HepG2 (cell line): ENCODE results near the gene IFT122. TPM values are rescaled to one million over a fixed set of nuclear protein-coding genes. Genes with fewer than 3 reads are reported as not detected.
A peak's percentile ranks its signal among the peaks of the same experiment; 100 is the strongest.

Experiments
- ATAC-seq: fragments of 200-7000 bp; cut with Tn5 transposase; 3 replicates; pipeline ENCODE4 v1.9.1; 2020; ENCODE audit warnings: mild to moderate bottlenecking, moderate library complexity
- BruUV-seq: library from RNA; stranded (reverse); fragments of 400-500 nt; replicated peaks from 2 replicates; lab custom pipeline; 2021; lab: Mats Ljungman, UMichigan
- CTCF ChIA-PET: fragments of 300-600 bp; formaldehyde crosslinking; extraction: SDS; loops from one replicate; lab custom pipeline; 2021; ENCODE audit warnings: low total read pairs, inconsistent platforms, low intra/inter-chr PET ratio; lab: Yijun Ruan, JAX
- POLR2A ChIA-PET: fragments of 350-600 bp; sonication (Branson Sonifier 250); formaldehyde crosslinking; loops from one replicate; lab custom pipeline; 2020; ENCODE audit warnings: antibody characterized with exemption, inconsistent platforms; lab: Yijun Ruan, JAX
- DNase-seq: peaks from one replicate; pipeline ENCODE4 v3.0.0-alpha.2; 2015; ENCODE audit warnings: low spot score
- FAIRE-seq: peaks from 3 replicates; lab custom pipeline; 2011; peaks lifted over from hg19 to GRCh38; lab: Jason Lieb, UNC
- H2AFZ ChIP-seq: one replicate; pipeline ENCODE4 v1.6.1; 2011; ENCODE audit warnings: low read length, inconsistent platforms
- H3K27ac ChIP-seq: fragments of 300-600 bp; 3 replicates; pipeline ENCODE4 v1.8.0; 2011; ENCODE audit warnings: mixed run types, mild to moderate bottlenecking, mixed read lengths, low read length, inconsistent platforms; ENCODE audit not compliant: insufficient read depth; ENCODE audit errors: extremely low read length
- H3K27me3 ChIP-seq, 2 experiments: fragments of 200-600 bp in 1 of 2; 2 replicates in 1 of 2; 3 replicates in 1 of 2; pipeline versions ENCODE4 v1.6.0 to v1.8.0; 2011; ENCODE audit warnings: low read length in 2 of 2, mild to moderate bottlenecking in 2 of 2, moderate library complexity in 2 of 2, inconsistent platforms in 1 of 2; ENCODE audit not compliant: insufficient read depth in 2 of 2, control insufficient read depth in 1 of 2
- H3K36me3 ChIP-seq, 2 experiments: fragments of 200-600 bp in 1 of 2; replicated peaks in 1 of 2; 2 replicates in 1 of 2; 3 replicates in 1 of 2; pipeline versions ENCODE4 v1.5.1 to v1.8.0; 2011; ENCODE audit warnings: low read length in 2 of 2, inconsistent platforms in 1 of 2; ENCODE audit not compliant: insufficient read depth in 2 of 2, control insufficient read depth in 1 of 2
- H3K4me1 ChIP-seq: 2 replicates; pipeline ENCODE4 v1.5.1; 2012; ENCODE audit warnings: low read length, inconsistent platforms; ENCODE audit not compliant: insufficient read depth
- H3K4me2 ChIP-seq: 2 replicates; pipeline ENCODE4 v1.6.0; 2011; ENCODE audit warnings: low read depth, low read length, inconsistent platforms
- H3K4me3 ChIP-seq, 3 experiments: fragments of 200-600 bp in 1 of 3; sonication (generic), shearing (Covaris generic) in 1 of 3; replicated peaks in 1 of 3; 2 replicates each; pipeline ENCODE4 v1.5.1; 2011 to 2016; ENCODE audit warnings: low read length in 3 of 3, inconsistent platforms in 2 of 3, low read depth in 2 of 3, mild to moderate bottlenecking in 2 of 3, control low read depth in 1 of 3, mixed read lengths in 1 of 3; ENCODE audit not compliant: insufficient read depth in 1 of 3
- H3K79me2 ChIP-seq: one replicate; pipeline ENCODE4 v1.6.1; 2011; ENCODE audit warnings: low read length, inconsistent platforms; ENCODE audit not compliant: insufficient read depth
- H3K9ac ChIP-seq: 2 replicates; pipeline ENCODE4 v1.6.0; 2011; ENCODE audit warnings: mild to moderate bottlenecking, low read depth, low read length, inconsistent platforms; ENCODE audit not compliant: insufficient read depth
- H3K9me3 ChIP-seq: 2 replicates; pipeline ENCODE4 v1.5.1; 2012; ENCODE audit warnings: mild to moderate bottlenecking, low read length
- H4K20me1 ChIP-seq: 2 replicates; pipeline ENCODE4 v1.6.0; 2011; ENCODE audit warnings: inconsistent platforms, mild to moderate bottlenecking, low read length, moderate library complexity; ENCODE audit not compliant: insufficient read depth
- HNF4A ChIP-seq: sonication (generic); formaldehyde crosslinking; IDR thresholded peaks from 2 replicates; pipeline ENCODE4 v1.4.0; 2020; ENCODE audit warnings: missing genetic modification reagents
- ONECUT2 ChIP-seq: sonication (generic); formaldehyde crosslinking; IDR thresholded peaks from 2 replicates; pipeline ENCODE4 v1.4.0; 2020; ENCODE audit warnings: missing genetic modification reagents
- SOX6 ChIP-seq, 2 experiments: fragments of 450-650 bp in 1 of 2; sonication (generic) in 1 of 2; formaldehyde crosslinking in 1 of 2; IDR thresholded peaks; 2 replicates each; pipeline versions ENCODE4 v1.4.0 to v1.6.1; 2017 to 2020; ENCODE audit warnings: antibody characterized with exemption in 1 of 2, mild to moderate bottlenecking in 1 of 2, missing genetic modification reagents in 1 of 2
- ZBTB7B ChIP-seq: sonication (generic); formaldehyde crosslinking; IDR thresholded peaks from 2 replicates; pipeline ENCODE4 v1.4.0; 2020; ENCODE audit warnings: missing genetic modification reagents
- ZFP36L1 ChIP-seq: sonication (generic); formaldehyde crosslinking; IDR thresholded peaks from 2 replicates; pipeline ENCODE4 v1.8.0; 2022; ENCODE audit warnings: mild to moderate bottlenecking, missing genetic modification reagents, moderate library complexity
- WGBS: methylation state at CpG from one replicate; pipeline ENCODE4 v1.1.6; 2017; ENCODE audit warnings: low lambda C conversion rate; 5-methylcytosine and 5-hydroxymethylcytosine counted together
- in situ Hi-C: cut with HindIII; loops from 2 replicates; pipeline ENCODE4 v1.10.0; 2017; ENCODE audit warnings: low pct_unique_long_range_greater_than_20kb; ENCODE audit not compliant: extremely low pct_ligation_motif_present
- intact Hi-C: fragments of 100-400 bp; cut with micrococcal nuclease; formaldehyde crosslinking; loops from one replicate; pipeline ENCODE4 v1.10.0; 2022; ENCODE audit not compliant: unreplicated experiment
- polyA plus RNA-seq, 8 experiments: library from polyadenylated mRNA; depleted of rRNA in 3 of 8; stranded (reverse) in 7 of 8; unstranded in 1 of 8; fragments of >200 nt; fragmentation: Illumina TruSeq in 4 of 8; extraction: Trizol in 4 of 8; gene quantifications; 2 replicates each; pipeline versions ENCODE4 v1.2.1 to v1.2.3, GENCODE V29; 2011 to 2016; ENCODE audit warnings: low read depth in 4 of 8, missing spikeins in 1 of 8, mixed read lengths in 1 of 8; ENCODE audit not compliant: insufficient read depth in 1 of 8
- total RNA-seq, 5 experiments: library from RNA; depleted of rRNA; stranded (reverse); fragments of >200 nt; fragmentation: Illumina TruSeq; extraction: Trizol; gene quantifications; 2 replicates each; pipeline ENCODE4 v1.2.3, GENCODE V29; 2016; ENCODE audit warnings: low read depth in 1 of 5
- TF ChIP-seq, protein P1 (sequence below): sonication (generic); formaldehyde crosslinking; IDR thresholded peaks from 2 replicates; pipeline ENCODE4 v1.5.1; 2020; ENCODE audit warnings: missing genetic modification reagents, mild to moderate bottlenecking, borderline replicate concordance
- TF ChIP-seq, protein P2 (sequence below): sonication (generic); formaldehyde crosslinking; IDR thresholded peaks from 2 replicates; pipeline ENCODE4 v1.9.0; 2021; ENCODE audit warnings: missing genetic modification reagents, mild to moderate bottlenecking, borderline replicate concordance
- TF ChIP-seq, protein P3 (sequence below): sonication (generic); formaldehyde crosslinking; IDR thresholded peaks from 2 replicates; pipeline ENCODE4 v1.5.0; 2020; ENCODE audit warnings: mild to moderate bottlenecking, missing genetic modification reagents, borderline replicate concordance

The IFT122 gene
- total and polyA plus RNA-seq, 2 of the 13 experiments (the other 11 are each of a cell fraction or from before 2014, with no cell fraction given) = 10.1 to 10.3 TPM

DNA sequence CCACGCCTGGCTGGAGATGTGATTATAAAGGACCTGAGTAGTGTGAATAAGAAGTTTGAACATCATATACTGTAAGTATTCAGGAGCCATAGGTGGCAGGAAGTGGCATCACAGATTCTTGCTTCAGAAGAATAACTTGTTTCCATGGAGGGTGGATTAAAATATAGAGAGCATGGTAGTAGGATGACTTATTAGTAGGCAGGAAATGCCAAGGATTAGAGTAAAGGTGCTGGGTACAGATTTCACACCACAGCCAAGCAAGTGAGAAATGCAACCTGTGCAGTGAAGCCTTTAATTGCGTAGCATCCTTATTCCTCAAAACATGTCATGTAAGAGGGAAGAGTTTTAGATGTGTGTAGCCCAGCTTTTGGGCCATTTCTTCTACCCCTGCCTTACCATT, 30.8 kb downstream of the IFT122 start:
- WGBS = 95% methylated on average over 2 of the region's 2 CpGs
- CTCF ChIA-PET = no interaction called here

DNA sequence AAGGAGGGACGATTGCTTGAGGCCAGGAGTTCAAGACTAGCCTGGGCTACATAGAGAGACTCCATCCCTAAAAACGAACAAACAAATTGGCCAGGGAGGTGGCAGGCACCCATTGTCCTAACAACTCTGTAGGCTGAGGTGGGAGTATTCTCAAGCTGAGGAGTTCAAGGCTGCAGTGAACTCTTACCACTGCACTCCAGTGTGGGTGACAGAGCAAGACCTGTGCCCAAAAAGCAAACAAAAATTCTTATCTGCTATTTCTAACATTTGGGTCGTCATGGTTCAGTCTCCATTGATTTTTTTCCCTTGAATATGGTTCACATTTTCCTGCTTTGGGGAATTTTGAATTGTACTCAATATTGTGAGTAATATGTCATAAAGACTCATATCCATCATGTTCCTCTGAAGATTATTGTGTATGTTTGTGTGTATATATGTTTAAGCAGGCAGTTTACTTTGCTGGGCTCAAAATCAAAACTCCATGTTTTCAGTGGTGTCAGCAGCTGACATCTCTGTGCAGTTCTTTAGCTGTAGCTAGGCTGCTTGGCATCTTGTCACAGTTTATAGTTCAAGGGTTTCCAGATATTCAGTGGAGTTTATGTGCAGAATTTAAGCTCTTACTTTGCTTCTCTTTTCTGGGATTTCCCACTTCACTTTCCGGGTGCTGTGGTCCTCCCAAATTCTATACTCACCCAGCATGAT, 33.2 kb downstream of the IFT122 start:
- ATAC-seq (peak; percentile 62), DNase-seq (peak; percentile 48), FAIRE-seq (peak; percentile 80)
- H3K27me3 ChIP-seq = no peaks in the 10 kb centered on the region
- H4K20me1 ChIP-seq = no peaks in the 10 kb centered on the region
- no peaks in the 10 kb centered on the region for H3K9me3 ChIP-seq
- intact Hi-C loops (no loop called here), in situ Hi-C loops (no loop called here)
- CTCF ChIA-PET = no interaction called here
- H3K79me2 ChIP-seq = no peaks in the 10 kb centered on the region
- H3K9ac ChIP-seq = no peak overlapping the region
- no peak overlapping the region for H3K4me2 ChIP-seq
- H2AFZ ChIP-seq = no peak overlapping the region
- H3K4me3 ChIP-seq = no peak overlapping the region
- peaks cover 9 to 15% of the 10 kb centered on the region in 2 experiments for H3K36me3 ChIP-seq
- H3K4me1 ChIP-seq = peaks cover 23% of the 10 kb centered on the region
- no peak overlapping the region for H3K27ac ChIP-seq
- WGBS = 46% methylated on average over 4 of the region's 4 CpGs
- POLR2A ChIA-PET = no interaction called here
- BruUV-seq = no TSS peak
- TF ChIP-seq, protein P1, sequence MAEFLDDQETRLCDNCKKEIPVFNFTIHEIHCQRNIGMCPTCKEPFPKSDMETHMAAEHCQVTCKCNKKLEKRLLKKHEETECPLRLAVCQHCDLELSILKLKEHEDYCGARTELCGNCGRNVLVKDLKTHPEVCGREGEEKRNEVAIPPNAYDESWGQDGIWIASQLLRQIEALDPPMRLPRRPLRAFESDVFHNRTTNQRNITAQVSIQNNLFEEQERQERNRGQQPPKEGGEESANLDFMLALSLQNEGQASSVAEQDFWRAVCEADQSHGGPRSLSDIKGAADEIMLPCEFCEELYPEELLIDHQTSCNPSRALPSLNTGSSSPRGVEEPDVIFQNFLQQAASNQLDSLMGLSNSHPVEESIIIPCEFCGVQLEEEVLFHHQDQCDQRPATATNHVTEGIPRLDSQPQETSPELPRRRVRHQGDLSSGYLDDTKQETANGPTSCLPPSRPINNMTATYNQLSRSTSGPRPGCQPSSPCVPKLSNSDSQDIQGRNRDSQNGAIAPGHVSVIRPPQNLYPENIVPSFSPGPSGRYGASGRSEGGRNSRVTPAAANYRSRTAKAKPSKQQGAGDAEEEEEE = no peak
- TF ChIP-seq, protein P2, sequence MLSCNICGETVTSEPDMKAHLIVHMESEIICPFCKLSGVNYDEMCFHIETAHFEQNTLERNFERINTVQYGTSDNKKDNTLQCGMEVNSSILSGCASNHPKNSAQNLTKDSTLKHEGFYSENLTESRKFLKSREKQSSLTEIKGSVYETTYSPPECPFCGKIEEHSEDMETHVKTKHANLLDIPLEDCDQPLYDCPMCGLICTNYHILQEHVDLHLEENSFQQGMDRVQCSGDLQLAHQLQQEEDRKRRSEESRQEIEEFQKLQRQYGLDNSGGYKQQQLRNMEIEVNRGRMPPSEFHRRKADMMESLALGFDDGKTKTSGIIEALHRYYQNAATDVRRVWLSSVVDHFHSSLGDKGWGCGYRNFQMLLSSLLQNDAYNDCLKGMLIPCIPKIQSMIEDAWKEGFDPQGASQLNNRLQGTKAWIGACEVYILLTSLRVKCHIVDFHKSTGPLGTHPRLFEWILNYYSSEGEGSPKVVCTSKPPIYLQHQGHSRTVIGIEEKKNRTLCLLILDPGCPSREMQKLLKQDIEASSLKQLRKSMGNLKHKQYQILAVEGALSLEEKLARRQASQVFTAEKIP (CRISPR knock-in tag) = no peak
- peak; percentile 43; the same call in 1 of the 2 replicates for TF ChIP-seq ONECUT2 (CRISPR knock-in tag)
- TF ChIP-seq HNF4A (CRISPR knock-in tag) = 0 out of 2 replicates have a peak, but pooled peaks have one; percentile 11
- TF ChIP-seq, protein P3, sequence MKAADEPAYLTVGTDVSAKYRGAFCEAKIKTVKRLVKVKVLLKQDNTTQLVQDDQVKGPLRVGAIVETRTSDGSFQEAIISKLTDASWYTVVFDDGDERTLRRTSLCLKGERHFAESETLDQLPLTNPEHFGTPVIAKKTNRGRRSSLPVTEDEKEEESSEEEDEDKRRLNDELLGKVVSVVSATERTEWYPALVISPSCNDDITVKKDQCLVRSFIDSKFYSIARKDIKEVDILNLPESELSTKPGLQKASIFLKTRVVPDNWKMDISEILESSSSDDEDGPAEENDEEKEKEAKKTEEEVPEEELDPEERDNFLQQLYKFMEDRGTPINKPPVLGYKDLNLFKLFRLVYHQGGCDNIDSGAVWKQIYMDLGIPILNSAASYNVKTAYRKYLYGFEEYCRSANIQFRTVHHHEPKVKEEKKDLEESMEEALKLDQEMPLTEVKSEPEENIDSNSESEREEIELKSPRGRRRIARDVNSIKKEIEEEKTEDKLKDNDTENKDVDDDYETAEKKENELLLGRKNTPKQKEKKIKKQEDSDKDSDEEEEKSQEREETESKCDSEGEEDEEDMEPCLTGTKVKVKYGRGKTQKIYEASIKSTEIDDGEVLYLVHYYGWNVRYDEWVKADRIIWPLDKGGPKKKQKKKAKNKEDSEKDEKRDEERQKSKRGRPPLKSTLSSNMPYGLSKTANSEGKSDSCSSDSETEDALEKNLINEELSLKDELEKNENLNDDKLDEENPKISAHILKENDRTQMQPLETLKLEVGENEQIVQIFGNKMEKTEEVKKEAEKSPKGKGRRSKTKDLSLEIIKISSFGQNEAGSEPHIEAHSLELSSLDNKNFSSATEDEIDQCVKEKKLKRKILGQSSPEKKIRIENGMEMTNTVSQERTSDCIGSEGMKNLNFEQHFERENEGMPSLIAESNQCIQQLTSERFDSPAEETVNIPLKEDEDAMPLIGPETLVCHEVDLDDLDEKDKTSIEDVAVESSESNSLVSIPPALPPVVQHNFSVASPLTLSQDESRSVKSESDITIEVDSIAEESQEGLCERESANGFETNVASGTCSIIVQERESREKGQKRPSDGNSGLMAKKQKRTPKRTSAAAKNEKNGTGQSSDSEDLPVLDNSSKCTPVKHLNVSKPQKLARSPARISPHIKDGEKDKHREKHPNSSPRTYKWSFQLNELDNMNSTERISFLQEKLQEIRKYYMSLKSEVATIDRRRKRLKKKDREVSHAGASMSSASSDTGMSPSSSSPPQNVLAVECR (CRISPR knock-in tag) = no peak
- TF ChIP-seq ZFP36L1 (CRISPR knock-in tag) = no peak
- no peak for TF ChIP-seq SOX6 (IDR thresholded peaks at IDR 0.05)
- TF ChIP-seq SOX6 (CRISPR knock-in tag; IDR thresholded peaks at IDR 0.05) = 0 out of 2 replicates have a peak, but pooled peaks have one; percentile 28

More for the DNA sequence above, 30.8 kb downstream of the IFT122 start:
- POLR2A ChIA-PET = no interaction called here
- Histone ChIP-seq H3K79me2 (no peaks in the 10 kb centered on the region), H3K36me3 (peaks cover 1 to 2% of the 10 kb centered on the region in 2 experiments; a peak in 1 of 5 replicates), H3K9me3 (no peaks in the 10 kb centered on the region), H4K20me1 (no peaks in the 10 kb centered on the region), H3K9ac (no peak overlapping the region), H3K4me1 (peaks cover 34% of the 10 kb centered on the region), H3K27me3 (no peaks in the 10 kb centered on the region), H2AFZ (no peak overlapping the region), H3K27ac (no peak overlapping the region), H3K4me3 (no peak overlapping the region), H3K4me2 (no peak overlapping the region)
- in situ Hi-C loops (no loop called here), intact Hi-C loops (no loop called here)
- ATAC-seq = no peak
- no peak for DNase-seq
- no TSS peak for BruUV-seq
- no peak for FAIRE-seq
- no peak for TF ChIP-seq ZBTB7B (CRISPR knock-in tag)
